Panc1 (cell line): ENCODE measurements around the gene GNA12.

Experiments used
- REST ChIP-seq, 2 experiments: IDR thresholded peaks; 2 replicates each; pipeline ENCODE4 v1.6.1; 2011 to 2012; ENCODE audit warnings: low read depth in 2 of 2, control low read depth in 1 of 2, low read length in 1 of 2, mild to moderate bottlenecking in 1 of 2, moderate library complexity in 1 of 2; ENCODE audit not compliant: insufficient read depth in 1 of 2
- TF ChIP-seq, protein P1 (sequence below): fragments of 450-650 bp; IDR thresholded peaks from 2 replicates; pipeline ENCODE4 v1.5.1; 2017; ENCODE audit warnings: mild to moderate bottlenecking

- TF ChIP-seq, protein P1, sequence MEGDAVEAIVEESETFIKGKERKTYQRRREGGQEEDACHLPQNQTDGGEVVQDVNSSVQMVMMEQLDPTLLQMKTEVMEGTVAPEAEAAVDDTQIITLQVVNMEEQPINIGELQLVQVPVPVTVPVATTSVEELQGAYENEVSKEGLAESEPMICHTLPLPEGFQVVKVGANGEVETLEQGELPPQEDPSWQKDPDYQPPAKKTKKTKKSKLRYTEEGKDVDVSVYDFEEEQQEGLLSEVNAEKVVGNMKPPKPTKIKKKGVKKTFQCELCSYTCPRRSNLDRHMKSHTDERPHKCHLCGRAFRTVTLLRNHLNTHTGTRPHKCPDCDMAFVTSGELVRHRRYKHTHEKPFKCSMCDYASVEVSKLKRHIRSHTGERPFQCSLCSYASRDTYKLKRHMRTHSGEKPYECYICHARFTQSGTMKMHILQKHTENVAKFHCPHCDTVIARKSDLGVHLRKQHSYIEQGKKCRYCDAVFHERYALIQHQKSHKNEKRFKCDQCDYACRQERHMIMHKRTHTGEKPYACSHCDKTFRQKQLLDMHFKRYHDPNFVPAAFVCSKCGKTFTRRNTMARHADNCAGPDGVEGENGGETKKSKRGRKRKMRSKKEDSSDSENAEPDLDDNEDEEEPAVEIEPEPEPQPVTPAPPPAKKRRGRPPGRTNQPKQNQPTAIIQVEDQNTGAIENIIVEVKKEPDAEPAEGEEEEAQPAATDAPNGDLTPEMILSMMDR = no peak
- no peak for TF ChIP-seq REST (IDR thresholded peaks at IDR 0.05; ENCODE audit: insufficient read depth in 1 of 2, low read depth in 2 of 2, low read length in 1 of 2)
Measured at GRCh38 chr7:2803342-2803692, 40.8 kb downstream of the GNA12 start.
